GM18505 (cell line): ENCODE data around the gene L2HGDH.
"Not testable (repeated sequence)": the region's sequence is repeated elsewhere in the genome, so short reads cannot be mapped to it uniquely, and the experiment has no call there.

ENCODE experiments used
- ATAC-seq: cut with Tn5 transposase; IDR thresholded peaks from one replicate; pipeline ENCODE4 v1.9.1; 2021; ENCODE audit not compliant: unreplicated experiment
- POLR2A ChIP-seq: IDR thresholded peaks from 4 replicates; pipeline ENCODE4 v1.6.1; 2011; ENCODE audit warnings: borderline replicate concordance; ENCODE audit not compliant: insufficient read depth, insufficient read length; ENCODE audit errors: extremely low read depth

L2HGDH gene

DNA sequence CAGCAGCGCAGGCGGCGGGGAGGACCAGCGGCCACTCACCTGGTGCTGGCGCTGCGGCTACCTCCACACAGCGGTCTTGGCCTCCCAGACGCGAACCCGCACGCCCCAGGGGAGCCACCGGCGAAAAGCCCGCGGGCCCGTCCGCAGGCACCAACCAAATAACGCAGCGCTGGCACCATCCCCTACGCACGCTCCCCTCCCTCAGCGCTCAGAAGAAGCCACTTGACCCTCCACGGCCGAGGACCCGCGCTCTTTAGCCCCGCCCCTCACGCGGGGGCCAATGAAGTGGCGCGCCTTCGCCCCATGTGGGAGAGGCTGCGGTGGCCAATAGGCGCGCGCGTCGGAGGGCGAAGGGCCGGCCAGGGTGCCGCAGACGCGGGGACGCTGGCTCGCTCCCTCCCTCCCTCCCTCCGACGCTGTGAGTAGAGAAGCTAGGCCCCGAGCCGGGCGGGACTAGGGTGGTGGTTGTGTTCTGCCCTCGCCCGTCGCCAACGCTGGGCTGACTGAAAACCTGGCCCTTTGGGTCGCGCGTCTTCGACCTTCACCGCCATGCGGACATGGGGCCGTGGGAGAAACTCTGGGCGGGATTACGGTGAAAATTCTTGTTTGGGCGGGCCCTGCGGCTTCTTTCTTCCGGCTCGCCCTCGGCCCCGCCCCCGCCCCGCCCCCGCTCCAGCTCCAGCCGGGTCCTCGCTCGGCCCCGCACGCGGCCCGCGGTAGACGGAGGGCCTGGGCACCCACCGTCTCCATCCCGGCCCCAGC, at the start of gene L2HGDH, which contains the start of gene DMAC2L:
Gene L2HGDH (minus strand): TSS at position 258 of the 762 bp plus-strand sequence. CDS start 79 bp downstream, at position 179.
Gene DMAC2L (plus strand): TSS at position 353 of the 762 bp plus-strand sequence. CDS start 9,164 bp downstream, outside the sequence.
- TF ChIP-seq POLR2A, result peak; percentile 90
- ATAC-seq, result peak; percentile 92

DNA sequence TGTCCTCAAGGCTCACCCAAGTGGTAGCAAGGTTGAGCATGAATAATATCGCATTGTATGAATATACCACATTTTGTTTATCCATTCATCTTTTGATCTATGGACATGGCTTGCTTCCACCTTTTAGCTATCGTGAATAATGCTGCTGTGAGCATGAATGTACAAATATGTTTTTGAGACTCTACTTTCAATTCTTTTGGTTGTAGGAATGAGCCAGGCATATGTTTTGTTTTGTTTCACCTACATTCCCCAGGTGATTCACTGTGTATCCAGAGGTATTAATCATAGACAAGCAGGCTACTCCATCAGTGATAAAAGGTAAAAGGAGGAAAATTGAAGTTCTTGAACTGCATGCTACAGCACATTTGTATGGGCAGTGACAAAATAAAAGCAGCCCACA, 48.8 kb upstream of the L2HGDH start:
- no peak for TF ChIP-seq POLR2A
- no peak for ATAC-seq

DNA sequence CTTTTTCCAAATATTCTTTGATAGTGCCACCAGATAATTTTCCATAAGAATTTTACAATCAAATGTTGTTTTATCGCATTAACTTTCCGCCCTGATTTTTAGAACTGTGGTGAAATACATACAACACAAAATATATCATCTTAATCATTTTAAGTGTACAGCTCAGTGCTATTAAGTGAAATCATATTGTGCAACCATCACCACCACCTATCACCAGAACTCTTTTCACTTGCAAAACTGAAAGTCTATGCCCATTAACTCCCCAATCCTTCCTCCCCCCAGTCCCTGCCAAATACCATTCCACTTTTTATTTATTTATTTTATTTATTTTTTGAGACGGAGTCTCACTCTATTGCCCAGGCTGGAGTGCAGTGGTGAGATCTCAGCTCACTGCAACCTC, 48.1 kb upstream of the L2HGDH start:
- ATAC-seq, result no peak

DNA sequence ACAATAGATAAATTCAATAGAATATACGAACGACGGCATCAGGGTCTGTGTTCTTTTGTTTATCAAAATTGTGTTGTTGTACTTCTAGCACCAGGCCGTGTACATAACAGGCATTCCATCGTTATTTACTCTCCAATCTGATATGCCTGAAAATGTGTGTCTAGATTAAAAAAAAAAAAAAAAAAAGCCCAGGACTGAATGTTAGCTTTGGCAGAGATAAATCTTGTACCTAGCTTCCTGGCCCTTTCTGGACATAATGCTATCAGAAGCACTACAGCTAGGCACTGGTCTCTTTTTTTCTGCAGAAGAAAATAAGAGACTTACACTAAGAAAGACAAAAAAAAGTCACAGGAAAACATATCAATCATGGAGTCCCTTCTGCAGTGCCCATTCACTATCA, 47.6 kb upstream of the L2HGDH start:
- no peak for TF ChIP-seq POLR2A
- no peak for ATAC-seq

More for the DNA sequence above, 48.1 kb upstream of the L2HGDH start:
- no peak for TF ChIP-seq POLR2A

DNA sequence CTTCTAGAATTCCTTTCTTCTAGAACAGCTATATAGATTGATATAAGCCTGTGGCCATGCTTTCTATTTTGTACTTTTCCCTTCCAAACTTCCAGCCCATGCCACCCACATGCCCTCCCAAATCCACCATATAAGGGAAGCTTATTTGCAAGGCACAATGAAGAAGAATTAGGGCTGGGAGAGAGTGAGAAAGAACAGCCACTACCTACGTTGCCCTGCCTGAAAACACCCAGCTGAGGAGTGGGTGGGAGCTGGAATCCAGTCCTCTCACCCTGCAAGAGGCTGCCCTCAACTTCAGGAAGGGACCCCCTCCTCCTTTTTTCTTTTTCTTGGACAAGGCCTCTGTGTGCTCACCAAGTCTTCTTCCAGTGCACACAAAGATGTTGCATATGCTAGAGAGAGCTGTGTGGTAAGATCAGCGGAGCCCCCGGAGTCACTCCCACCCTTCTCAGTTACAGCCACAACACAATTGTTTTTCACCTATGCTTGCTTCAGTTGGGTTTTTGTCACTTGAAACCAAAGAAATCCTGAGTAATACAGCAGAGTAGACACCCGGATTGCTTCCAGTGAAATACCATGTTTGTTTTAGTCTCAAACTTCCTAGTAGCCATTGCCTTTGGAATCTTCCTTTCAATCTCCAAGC, 45.8 kb upstream of the L2HGDH start:
- no peak for ATAC-seq
- TF ChIP-seq POLR2A, result no peak

DNA sequence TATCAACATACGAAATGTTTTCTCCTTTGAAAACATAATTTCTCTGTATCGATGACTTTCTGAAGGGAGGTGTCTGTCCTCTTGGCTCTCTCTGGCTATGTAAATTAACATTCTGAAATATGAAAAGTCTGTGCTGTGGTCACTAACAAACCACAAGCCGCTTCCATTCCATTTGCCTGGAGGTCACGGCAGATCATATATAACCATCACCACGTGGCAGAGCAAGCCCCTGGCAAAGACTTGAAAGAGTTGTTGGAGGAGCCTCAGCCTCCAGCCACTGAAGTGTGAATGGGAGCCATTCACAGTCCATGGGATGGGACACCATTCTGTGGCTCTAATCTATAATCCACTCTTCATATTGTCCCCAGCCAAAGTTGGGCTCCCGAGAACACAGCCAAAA, 45.1 kb upstream of the L2HGDH start:
- no peak for ATAC-seq
- no peak for TF ChIP-seq POLR2A

DNA sequence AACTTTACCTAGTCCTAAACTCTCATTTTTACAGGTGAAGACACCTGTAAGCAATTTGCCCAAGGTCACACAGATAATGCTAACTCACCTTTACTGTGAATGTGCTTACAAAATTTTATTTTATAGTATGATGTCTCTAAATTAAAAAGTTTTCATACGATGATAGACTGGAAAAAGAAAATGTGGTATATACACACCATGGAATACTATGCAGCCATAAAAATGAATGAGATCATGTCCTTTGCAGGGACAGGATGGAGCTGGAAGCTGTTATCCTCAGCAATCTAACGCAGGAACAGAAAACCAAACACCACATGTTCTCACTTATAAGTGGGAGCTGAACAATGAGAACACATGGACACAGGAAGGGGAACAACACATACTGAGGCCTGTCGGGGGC, 44.3 kb upstream of the L2HGDH start:
- not testable (repeated sequence) for ATAC-seq

DNA sequence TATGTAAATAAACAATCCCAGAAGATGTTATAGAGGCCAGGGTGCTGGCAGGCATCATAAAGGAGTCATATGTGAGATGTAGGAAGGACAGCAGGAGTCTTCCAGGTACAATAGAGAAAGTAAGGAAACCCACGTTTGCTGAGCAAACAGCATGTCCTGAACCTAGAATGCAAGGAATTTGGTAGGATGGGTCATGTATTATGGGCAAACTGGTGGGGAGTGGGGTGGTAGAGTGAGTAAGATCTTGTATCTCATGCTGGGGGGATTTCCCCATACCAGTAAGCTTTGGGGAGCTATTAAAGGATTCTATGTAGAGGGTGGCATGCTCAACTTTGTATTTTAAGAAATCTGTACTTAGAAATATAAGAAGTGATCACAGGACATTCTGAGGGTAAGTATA, 43.7 kb upstream of the L2HGDH start:
- TF ChIP-seq POLR2A, result no peak
- ATAC-seq, result no peak

DNA sequence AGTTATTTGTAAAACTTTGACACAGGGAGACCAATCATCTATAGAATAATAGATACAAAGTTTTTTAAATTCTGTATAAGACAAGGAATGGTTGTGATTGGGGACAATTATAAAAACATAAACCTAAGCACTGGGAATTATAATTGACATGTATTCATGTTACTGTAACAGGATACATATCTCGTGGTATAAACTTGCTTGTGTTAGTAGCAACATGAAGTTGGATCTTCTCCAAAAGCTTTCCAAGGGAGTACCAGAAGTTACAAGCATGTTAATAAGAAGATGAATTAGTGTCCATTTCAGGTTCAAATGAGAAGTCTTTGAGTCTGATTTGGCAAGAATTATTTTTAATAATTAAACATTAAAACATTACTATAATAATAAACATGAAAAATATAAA, 42.5 kb upstream of the L2HGDH start:
- no peak for TF ChIP-seq POLR2A
- no peak for ATAC-seq

DNA sequence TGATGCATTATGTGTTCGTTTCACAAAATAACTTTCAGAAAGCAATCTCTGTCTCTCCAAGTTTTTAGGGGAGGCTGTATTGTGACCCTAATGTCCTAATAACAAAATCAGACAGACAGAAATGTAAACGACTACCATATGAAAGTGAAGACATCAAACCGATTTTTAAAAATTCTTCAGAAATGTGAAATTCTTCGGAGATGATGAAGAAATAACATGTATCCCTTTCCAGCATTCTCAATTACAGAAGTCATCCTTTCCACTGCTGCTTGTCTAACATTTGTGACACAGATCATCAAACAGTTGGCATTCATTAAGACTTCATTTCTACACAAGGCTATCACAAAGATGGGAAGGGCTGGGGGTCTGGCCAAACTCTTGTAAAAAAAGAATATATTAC, 41.1 kb upstream of the L2HGDH start:
- no peak for TF ChIP-seq POLR2A
- ATAC-seq, result no peak

DNA sequence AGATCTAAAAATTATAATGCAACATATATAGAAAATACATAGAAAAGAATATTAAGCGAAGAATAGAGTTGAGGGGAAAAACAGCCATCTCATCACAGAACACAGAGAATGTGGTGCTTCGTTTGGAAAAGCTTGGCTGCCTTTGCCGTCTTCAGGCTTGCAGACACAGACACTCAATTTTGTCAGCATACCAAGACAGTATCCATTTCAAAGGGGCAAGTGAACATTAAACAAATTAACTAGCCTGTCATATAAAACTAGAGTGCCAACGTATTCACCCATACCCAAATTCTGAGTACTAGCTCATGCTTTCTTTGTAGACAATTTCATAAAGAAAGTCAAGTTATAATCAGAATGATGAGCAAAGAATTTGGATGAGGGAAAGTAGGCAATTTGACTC, 40.6 kb upstream of the L2HGDH start:
- no peak for ATAC-seq
- no peak for TF ChIP-seq POLR2A

DNA sequence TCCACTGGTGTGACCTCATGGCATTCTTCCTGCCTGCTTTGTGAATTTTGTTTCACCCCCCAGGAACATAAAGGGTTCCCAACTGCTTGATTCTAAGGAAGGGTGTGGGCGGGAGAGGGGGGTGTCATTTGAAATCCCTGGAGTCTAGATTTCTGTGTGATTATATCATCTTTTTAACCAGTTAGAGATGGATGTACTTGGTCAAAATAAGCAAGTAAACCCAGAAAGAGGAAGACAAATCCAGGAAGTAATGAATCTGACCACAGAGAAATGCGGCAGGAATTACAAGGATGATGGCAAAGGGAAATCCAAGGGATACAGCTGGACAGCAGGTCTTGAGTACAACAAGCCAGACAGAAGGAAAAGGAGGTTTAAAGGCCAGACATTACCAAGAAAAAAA, 38.9 kb upstream of the L2HGDH start:
- no peak for TF ChIP-seq POLR2A
- ATAC-seq, result no peak

DNA sequence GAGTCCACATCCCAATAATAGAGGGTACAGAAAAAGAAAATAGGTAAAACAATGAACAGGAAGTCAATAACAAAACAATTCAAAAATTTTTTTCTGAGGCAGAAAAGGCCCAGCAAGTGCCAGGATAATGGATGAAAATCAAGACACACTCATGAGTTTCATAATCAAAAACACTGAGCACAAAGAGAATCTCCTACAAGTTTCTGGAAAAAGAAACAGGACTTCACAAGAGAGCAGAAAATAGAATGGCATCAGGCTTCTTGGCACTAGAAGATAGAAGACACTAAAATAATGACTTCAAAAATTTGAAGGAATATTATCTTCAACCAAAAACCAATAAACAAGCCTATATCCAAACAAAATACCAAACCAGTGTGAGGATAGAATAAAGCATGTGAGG, 36.9 kb upstream of the L2HGDH start:
- no peak for ATAC-seq
- TF ChIP-seq POLR2A, result no peak

DNA sequence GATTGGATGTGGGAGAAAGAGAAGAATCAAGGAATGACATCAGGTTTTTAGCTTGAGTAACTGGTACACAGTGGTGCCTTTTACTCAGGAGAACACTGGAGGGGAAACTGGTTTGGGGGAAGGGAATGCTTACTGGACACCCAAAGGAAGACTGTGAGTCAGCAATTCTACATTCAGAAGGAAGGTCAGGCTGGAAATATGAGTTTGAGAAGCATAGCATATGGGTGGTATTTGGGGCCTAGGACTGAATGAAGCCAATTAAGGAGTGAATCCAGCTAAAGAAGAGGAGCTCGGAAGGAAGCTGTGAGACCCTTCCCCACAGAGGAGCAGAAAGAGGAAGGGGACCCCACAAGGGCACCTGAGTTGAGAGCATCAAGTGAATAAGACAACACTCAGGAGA, 35.5 kb upstream of the L2HGDH start:
- TF ChIP-seq POLR2A, result no peak
- no peak for ATAC-seq
